HG02840 (cell line): ENCODE measurements around the gene AKAP13.

ENCODE experiments used
- ATAC-seq: cut with Tn5 transposase; IDR thresholded peaks from one replicate; pipeline ENCODE4 v1.9.1; 2021; ENCODE audit warnings: mild to moderate bottlenecking, moderate library complexity, moderate number of reproducible peaks; ENCODE audit not compliant: unreplicated experiment, low FRiP score

Gene AKAP13

GRCh38 chr15:85679231-85679630 lies 298.8 kb downstream of the AKAP13 start:
- ATAC-seq, result no peak

GRCh38 chr15:85681386-85681785 lies 301.0 kb downstream of the AKAP13 start:
- ATAC-seq, result no peak

GRCh38 chr15:85684174-85684710 lies 303.8 kb downstream of the AKAP13 start:
- ATAC-seq, result no peak

GRCh38 chr15:85685356-85685755 lies 305.0 kb downstream of the AKAP13 start:
- ATAC-seq, result no peak

- ATAC-seq, result no peak
Observed at GRCh38 chr15:85687329-85687728, 306.9 kb downstream of the AKAP13 start.

GRCh38 chr15:85688711-85689110 lies 308.3 kb downstream of the AKAP13 start:
- ATAC-seq, result no peak

GRCh38 chr15:85689729-85690128 lies 309.3 kb downstream of the AKAP13 start:
- ATAC-seq, result peak; percentile 40

- peak; percentile 46 for ATAC-seq
Observed at GRCh38 chr15:85690561-85691231, 310.3 kb downstream of the AKAP13 start.

- no peak for ATAC-seq
Observed at GRCh38 chr15:85691350-85692240, 311.2 kb downstream of the AKAP13 start.

GRCh38 chr15:85692321-85692720 lies 311.9 kb downstream of the AKAP13 start:
- no peak for ATAC-seq

- ATAC-seq, result peak; percentile 40
Observed at GRCh38 chr15:85692873-85693272, 312.5 kb downstream of the AKAP13 start.

GRCh38 chr15:85693277-85693676 lies 312.9 kb downstream of the AKAP13 start:
- no peak for ATAC-seq

- no peak for ATAC-seq
Observed at GRCh38 chr15:85694091-85694490, 313.7 kb downstream of the AKAP13 start.

- ATAC-seq, result no peak
Observed at GRCh38 chr15:85700767-85701166, 320.4 kb downstream of the AKAP13 start.

- ATAC-seq, result no peak
Observed at GRCh38 chr15:85702321-85703101, 322.1 kb downstream of the AKAP13 start.

GRCh38 chr15:85704066-85704465 lies 323.7 kb downstream of the AKAP13 start:
- ATAC-seq, result no peak

- no peak for ATAC-seq
Observed at GRCh38 chr15:85704720-85705429, 324.5 kb downstream of the AKAP13 start.

- no peak for ATAC-seq
Observed at GRCh38 chr15:85706779-85707518, 326.5 kb downstream of the AKAP13 start.
